B cell (primary cell): ENCODE measurements around the gene MAN1B1.

Source experiments
- EZH2 ChIP-seq: IDR thresholded peaks from 2 replicates; pipeline ENCODE4 v1.6.1; 2012; ENCODE audit warnings: borderline replicate concordance, low read depth, mild to moderate bottlenecking, moderate library complexity, low read length; ENCODE audit not compliant: insufficient read depth, poor library complexity, severe bottlenecking
- TF ChIP-seq, protein P1 (sequence below): fragments of 200-600 bp; IDR thresholded peaks from one replicate; pipeline ENCODE4 v1.8.0; 2022; ENCODE audit warnings: antibody characterized with exemption, mild to moderate bottlenecking

DNA sequence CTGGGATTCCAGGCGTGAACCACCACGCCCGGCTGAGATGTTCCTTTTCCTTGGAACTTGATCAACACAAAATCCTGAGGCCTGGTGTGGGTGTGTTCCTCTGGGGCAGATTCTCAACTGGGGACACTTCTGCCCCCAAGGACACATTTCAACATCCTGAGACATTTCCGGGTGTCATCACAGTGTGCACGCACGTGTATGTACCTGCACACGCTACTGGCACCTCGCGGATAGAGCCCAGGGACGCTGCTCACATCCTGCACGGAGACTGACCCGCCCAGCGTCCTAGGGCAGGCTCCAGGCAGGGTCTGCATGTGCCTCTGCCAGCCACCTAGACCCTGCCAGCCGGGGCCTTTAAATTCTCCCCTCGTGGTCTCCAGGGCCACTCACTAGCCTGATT is 24.4 kb upstream of the MAN1B1 start:
- TF ChIP-seq, protein P1, sequence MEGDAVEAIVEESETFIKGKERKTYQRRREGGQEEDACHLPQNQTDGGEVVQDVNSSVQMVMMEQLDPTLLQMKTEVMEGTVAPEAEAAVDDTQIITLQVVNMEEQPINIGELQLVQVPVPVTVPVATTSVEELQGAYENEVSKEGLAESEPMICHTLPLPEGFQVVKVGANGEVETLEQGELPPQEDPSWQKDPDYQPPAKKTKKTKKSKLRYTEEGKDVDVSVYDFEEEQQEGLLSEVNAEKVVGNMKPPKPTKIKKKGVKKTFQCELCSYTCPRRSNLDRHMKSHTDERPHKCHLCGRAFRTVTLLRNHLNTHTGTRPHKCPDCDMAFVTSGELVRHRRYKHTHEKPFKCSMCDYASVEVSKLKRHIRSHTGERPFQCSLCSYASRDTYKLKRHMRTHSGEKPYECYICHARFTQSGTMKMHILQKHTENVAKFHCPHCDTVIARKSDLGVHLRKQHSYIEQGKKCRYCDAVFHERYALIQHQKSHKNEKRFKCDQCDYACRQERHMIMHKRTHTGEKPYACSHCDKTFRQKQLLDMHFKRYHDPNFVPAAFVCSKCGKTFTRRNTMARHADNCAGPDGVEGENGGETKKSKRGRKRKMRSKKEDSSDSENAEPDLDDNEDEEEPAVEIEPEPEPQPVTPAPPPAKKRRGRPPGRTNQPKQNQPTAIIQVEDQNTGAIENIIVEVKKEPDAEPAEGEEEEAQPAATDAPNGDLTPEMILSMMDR = no peak
- TF ChIP-seq EZH2 = no peak
